ENCODE data around the gene PUM1.
"Not testable (repeated sequence)": the region's sequence is repeated elsewhere in the genome, so short reads cannot be mapped to it uniquely, and the experiment has no call there.

The PUM1 gene

GRCh38 chr1:31065310-31066217 lies at the start of gene PUM1:
TSS of gene PUM1 (minus strand) at chr1:31065717. CDS start at chr1:31059566, 6,151 bp downstream.
- DNase-seq (ENCODE audit: low read depth in 2 of 2) = peak; percentile 97 to 99

- DNase-seq (ENCODE audit: low read depth in 2 of 2) = no peak
Observed at GRCh38 chr1:31112266-31112935, 46.9 kb upstream of the PUM1 start.

- DNase-seq (ENCODE audit: low read depth in 2 of 2) = no peak
Observed at GRCh38 chr1:31111290-31111951, 45.9 kb upstream of the PUM1 start.

DNA sequence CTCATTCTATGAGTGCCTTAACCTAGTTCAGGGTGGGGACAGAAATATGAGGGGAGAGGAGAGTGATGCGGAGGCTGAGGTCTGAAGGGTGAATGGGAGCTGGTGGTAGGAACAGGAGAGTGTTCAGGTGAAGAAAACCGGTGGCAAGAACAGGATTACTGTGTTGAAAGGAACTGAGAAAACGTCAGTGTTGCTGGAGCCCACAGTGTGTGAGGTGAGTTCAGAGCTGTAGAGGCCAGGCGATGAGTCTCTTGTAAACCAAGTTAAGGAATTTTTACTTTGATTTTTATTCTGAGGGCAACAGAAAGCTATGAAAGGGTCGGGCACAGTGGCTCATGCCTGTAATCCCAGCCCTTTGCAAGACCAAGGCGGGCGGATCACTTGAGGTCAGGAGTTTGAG lies 45.3 kb upstream of the PUM1 start:
- DNase-seq (ENCODE audit: low read depth in 2 of 2) = no peak

GRCh38 chr1:31108861-31109260 lies 43.3 kb upstream of the PUM1 start:
- DNase-seq (ENCODE audit: low read depth in 2 of 2) = no peak

DNA sequence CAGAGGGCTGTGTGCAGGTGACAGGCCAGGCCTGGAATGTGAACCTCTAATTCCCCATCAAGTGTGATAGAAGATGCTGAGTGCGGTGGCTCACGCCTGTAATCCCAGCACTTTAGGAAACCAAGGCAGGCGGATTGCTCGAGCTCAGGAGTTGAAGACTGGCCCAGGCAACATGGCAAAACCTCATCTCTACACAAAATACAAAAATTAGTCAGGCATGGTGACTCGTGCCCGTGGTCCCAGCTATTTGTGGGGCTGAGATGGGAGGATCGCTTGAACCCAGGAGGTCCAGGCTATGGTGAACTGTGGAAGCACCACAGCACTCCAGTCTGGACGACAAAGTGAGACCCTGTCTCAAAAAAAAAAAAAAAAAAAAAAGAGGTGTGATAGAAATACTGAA lies 40.1 kb upstream of the PUM1 start:
- no peak for DNase-seq (ENCODE audit: low read depth in 2 of 2)

DNA sequence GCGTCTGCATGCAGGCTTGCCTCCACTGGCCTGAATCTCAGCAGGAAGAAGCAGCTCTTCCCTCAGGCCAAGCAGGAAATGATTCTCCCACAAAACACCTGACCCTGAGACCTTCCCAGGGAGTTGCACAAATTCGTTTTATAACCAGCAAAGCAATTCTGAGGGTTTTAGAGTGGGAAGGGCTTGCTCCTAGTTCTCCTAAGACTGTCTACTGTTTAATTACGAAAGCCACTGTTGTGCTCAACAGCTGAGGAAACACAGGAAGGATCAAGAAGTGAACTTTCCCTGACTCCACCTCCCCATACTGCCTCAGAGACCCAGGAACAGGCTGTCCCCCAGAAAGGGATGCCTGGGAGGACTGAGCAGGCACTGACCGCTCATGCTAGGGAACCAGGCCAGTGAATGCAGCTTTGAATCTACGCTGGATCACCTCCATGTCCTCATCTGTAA lies 37.0 kb upstream of the PUM1 start:
- DNase-seq (ENCODE audit: low read depth in 2 of 2) = no peak

GRCh38 chr1:31101147-31101502 lies 35.6 kb upstream of the PUM1 start:
- DNase-seq (ENCODE audit: low read depth in 2 of 2) = no peak

DNA sequence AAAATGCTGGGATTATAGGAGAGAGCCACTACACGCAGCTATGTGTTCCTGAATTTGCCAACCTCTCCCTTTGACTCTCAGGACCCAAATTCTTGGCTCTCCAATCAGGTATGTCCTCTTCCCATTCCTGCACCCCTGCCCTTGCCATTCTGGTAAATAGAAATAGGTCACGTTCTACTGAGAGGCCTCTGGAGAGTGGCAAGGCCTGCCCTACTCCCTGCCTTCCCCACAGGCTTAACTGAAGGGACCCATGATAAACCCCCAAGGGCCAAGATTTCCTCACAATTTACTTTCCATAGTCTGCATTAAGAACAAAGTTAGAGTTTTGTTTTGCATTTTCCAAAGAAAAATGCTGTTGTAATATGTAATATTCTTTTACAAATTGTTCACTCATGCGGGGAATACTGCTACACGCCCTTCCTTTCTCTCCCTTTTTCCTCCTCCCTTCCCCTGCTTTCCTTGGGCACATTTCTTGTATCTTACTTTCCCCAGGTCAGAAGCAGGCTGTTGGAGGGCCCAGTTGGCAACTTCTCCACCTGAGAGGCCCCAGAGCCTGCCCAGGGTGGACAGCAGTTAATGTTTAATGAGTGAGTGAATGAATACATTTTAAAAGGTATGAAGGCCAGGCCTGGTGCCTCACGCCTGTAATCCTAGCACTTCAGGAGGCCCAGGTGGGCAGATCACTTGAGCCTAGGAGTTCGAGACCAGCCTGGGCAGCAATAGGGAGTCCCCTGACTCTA lies 33.9 kb upstream of the PUM1 start:
- no peak for DNase-seq (ENCODE audit: low read depth in 2 of 2)

DNA sequence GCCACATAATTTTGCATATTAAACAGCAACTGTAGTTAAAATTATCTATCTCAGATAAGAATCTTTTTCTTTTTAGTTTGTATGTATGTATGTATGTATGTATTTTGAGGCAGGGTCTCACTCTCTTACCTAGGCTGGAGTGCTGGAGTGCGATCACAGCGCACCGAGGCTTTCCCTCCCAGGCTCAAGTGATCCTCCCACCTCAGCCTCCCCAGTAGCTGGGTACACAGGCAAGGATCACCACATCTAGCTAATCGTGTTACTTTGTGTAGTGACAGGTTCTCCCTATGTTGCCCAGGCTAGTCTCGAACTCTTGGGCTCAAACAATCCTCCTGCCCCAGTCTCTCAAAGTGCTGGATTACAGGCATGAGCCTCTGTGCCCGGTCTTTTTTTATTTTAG lies 30.5 kb upstream of the PUM1 start:
- DNase-seq (ENCODE audit: low read depth in 2 of 2) = no peak

- DNase-seq (ENCODE audit: low read depth in 2 of 2) = no peak
Observed at GRCh38 chr1:31095298-31095981, 29.9 kb upstream of the PUM1 start.

GRCh38 chr1:31088081-31088480 lies 22.6 kb upstream of the PUM1 start:
- DNase-seq (ENCODE audit: low read depth in 2 of 2) = not testable (repeated sequence)

DNA sequence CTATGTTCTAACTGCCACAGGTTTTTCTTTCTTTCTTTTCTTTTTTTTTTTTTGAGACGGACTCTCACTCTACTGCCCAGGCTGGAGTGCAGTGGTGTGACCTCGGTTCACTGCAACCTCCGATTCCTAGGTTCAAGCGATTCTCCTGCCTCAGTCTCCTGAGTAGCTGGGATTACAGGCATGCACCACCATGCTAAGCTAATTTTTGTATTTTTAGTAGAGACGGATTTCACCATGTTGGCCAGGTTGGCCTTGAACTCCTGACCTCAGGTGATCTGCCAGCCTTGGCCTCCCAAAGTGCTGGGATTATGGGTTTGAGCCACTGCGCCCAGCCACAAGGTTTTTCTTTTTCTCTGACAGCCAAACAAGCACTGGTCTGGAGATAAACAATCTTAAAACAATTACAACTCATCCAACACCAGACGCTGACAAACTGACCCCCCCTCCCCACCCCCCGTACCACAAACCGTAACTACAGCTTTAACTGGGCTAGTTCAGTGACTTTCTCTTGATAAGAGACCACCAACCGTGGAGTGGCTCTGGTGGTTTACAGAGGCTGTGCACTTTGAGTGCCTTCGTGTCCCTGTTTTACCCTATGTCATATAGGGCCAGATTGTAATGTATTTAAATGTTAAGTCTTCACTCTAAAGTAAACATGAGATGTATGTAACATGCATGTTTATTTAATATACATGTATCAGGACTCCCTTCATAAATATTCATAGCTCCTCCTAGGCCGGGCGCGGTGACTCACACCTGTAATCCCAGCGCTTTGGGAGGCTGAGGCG lies 19.5 kb upstream of the PUM1 start:
- DNase-seq (ENCODE audit: low read depth in 2 of 2) = no peak

GRCh38 chr1:31082385-31082784 lies 16.9 kb upstream of the PUM1 start:
- no peak for DNase-seq (ENCODE audit: low read depth in 2 of 2)

GRCh38 chr1:31073044-31073443 lies 7.5 kb upstream of the PUM1 start:
- no peak for DNase-seq (ENCODE audit: low read depth in 2 of 2)

- no peak for DNase-seq (ENCODE audit: low read depth in 2 of 2)
Observed at GRCh38 chr1:31072304-31072746, 6.8 kb upstream of the PUM1 start.

GRCh38 chr1:31069392-31069791 lies 3.9 kb upstream of the PUM1 start:
- no peak for DNase-seq (ENCODE audit: low read depth in 2 of 2)

DNA sequence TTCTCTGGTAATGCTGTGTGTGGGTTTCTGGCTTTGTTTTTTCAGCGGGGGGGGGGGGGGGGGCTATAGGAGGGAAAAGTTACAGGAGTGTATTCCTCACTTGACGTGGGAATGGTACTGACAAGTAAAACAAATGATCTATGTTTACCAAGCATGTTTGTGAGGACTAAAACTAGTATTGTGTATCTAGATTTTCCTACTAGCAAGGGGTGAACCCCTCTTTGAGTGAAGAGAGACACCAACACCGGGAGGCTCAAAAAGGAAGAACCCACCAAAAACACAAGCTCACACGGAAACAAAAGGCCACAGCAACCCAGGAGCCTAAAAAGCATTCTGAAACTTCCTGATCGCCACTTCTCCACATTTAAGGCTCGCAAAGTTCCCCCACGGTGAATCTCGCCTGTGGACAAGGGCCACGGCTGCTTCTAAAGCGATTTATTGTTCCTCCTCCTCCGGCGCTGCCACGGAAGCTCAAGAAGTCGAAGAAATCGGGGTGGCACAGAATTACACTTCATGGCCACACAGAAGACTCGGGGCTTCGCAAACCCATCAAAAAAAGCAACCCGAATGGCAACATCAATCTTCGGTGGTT lies 703 bp downstream of the PUM1 start:
- DNase-seq (ENCODE audit: low read depth in 2 of 2) = peak in 1 of 2 donors; percentile 14

GRCh38 chr1:31064111-31064717 lies 1.3 kb downstream of the PUM1 start:
- DNase-seq (ENCODE audit: low read depth in 2 of 2) = no peak

DNA sequence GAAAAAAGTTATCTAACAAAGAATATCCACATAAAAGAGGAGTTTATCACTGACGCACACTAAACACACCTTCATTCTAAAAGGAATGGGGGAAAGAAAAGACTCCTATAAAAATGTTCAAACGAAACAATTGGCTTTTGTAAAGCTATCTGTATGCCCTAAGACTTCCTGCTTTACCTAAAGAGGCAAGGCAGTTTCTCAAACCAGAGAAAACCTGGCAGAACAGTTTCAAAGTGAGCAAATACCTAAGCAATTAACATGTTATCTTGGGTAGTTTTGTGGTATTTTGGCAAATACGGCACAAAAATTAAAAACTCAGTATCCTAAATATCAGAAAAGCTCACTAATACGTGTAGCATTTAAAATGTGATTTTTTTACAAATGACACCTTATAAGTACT lies 1.9 kb downstream of the PUM1 start:
- no peak for DNase-seq (ENCODE audit: low read depth in 2 of 2)

Data from stimulated activated CD8-positive, alpha-beta memory T cell treated with anti-CD3 and anti-CD28 coated beads, Interleukin-7, amount 100 ng/mL, for 4 hours (primary cell).